ENCODE measurements around the gene AFF1. TPM values are rescaled to one million over a fixed set of nuclear protein-coding genes. Genes with fewer than 3 reads are reported as not detected.

The AFF1 gene
- total and polyA plus RNA-seq, 2 of the 4 experiments (the other 2 are of a cell fraction) = 7.0 to 9.6 TPM

DNA sequence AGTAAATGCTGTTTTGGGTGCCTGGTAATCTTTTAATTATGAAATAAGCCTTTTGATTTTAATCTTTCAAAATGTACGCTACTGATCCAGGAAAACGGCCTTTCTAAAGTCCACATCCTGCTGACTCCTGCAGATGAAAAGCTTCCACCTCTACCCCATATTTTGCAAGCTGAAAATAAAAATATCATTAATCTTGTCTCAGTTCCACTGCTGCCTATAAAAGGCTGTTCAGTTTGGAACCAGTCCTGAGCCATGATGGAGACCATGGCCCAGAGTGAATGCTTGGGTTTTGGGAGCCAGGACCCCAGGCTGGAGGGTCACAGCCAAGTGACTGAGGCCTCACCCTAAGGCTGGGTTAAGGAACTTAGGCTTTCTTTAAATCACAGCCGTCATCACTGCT lies 110.8 kb downstream of the AFF1 start:
- peaks cover 42 to 62% of the 10 kb centered on the region in 2 experiments for H3K79me1 ChIP-seq (ENCODE audit: low read depth in 1 of 2, low read length in 2 of 2)
- no peak overlapping the region for H3K4ac ChIP-seq (ENCODE audit: low read depth, low read length)
- ATAC-seq (ENCODE audit: low read depth) (no peak), DNase-seq (no peak)
- no CpG with 5 or more reads among the region's 3 CpGs for WGBS, 2 experiments (ENCODE audit: extremely low coverage in 2 of 2, insufficient read length in 1 of 2)
- H3K4me3 ChIP-seq (ENCODE audit: insufficient read depth, low read depth, low read length) = no peak overlapping the region
- H2AK9ac ChIP-seq (replicated peaks; ENCODE audit: low read depth, low read length, poor library complexity) = no peak overlapping the region
- H2BK15ac ChIP-seq (ENCODE audit: low read depth, low read length) = no peak overlapping the region
- peak overlapping the region; percentile 59; the same call in 1 of the 2 replicates for H3K23ac ChIP-seq (ENCODE audit: low read depth, low read length)
- H2BK20ac ChIP-seq (ENCODE audit: low read depth, low read length) = no peak overlapping the region; the same call in 1 of the 2 replicates
- no peak overlapping the region for H3K18ac ChIP-seq (ENCODE audit: low read depth, low read length)
- H3K14ac ChIP-seq (replicated peaks; ENCODE audit: low read depth, low read length) = no peak overlapping the region; the same call in 1 of the 2 replicates
- no peak overlapping the region for H3K27ac ChIP-seq (ENCODE audit: insufficient read depth, low read length)
- H4K5ac ChIP-seq (ENCODE audit: low read depth, low read length) = no peak overlapping the region
- H3K9me1 ChIP-seq (ENCODE audit: insufficient read depth, low read length) = peaks cover 2% of the 10 kb centered on the region; the same call in 1 of the 2 replicates
- no peak overlapping the region for H2BK120ac ChIP-seq (ENCODE audit: low read depth, low read length)
- no peak overlapping the region for H2AK5ac ChIP-seq (ENCODE audit: low read depth, low read length)
- dilution Hi-C loops (cut with HindIII; ENCODE audit: low sequenced_read_pairs, unreplicated experiment) (no loop called here), in situ Hi-C loops (cut with MboI; ENCODE audit: low sequenced_read_pairs) (no loop called here), intact Hi-C loops (cut with micrococcal nuclease) (no loop called here)
- BruUV-seq (replicated peaks) = no TSS peak
- peaks cover 10% of the 10 kb centered on the region for H3K36me3 ChIP-seq (ENCODE audit: control insufficient read depth, insufficient read depth, low read length)
- no peak overlapping the region for H2AFZ ChIP-seq (replicated peaks; ENCODE audit: low read length, poor library complexity)
- no peak overlapping the region for H3K56ac ChIP-seq (ENCODE audit: extremely low read depth, insufficient read depth, low read length)
- no peak overlapping the region for H2BK5ac ChIP-seq (ENCODE audit: low read depth, low read length, poor library complexity, severe bottlenecking)
- H4K8ac ChIP-seq (ENCODE audit: low read depth in 2 of 2, low read length in 2 of 2) = no peak overlapping the region
- no peak overlapping the region for H4K91ac ChIP-seq (ENCODE audit: insufficient read depth, low read depth, low read length)
- CTCF ChIA-PET = no interaction called here
- no peak overlapping the region for H3K9ac ChIP-seq (ENCODE audit: low read depth, low read length)
- no peaks in the 10 kb centered on the region for H3K27me3 ChIP-seq (ENCODE audit: control insufficient read depth, insufficient read depth, low read length)
- H3K9me3 ChIP-seq (ENCODE audit: control insufficient read depth, insufficient read depth, low read length) = no peaks in the 10 kb centered on the region
- peaks cover 3% of the 10 kb centered on the region for H3K4me1 ChIP-seq (ENCODE audit: control insufficient read depth, insufficient read depth, low read length)
- POLR2A ChIA-PET (ENCODE audit: unreplicated experiment) = no interaction called here
- no peak overlapping the region for H3K4me2 ChIP-seq (ENCODE audit: low read depth, low read length)
- TF ChIP-seq NFE2L2 (IDR thresholded peaks at IDR 0.05; ENCODE audit: low read depth, low read length) (no peak), CHD1 (IDR thresholded peaks at IDR 0.05; ENCODE audit: low read depth, low read length) (no peak), MXI1 (IDR thresholded peaks at IDR 0.05; ENCODE audit: borderline replicate concordance, low read depth, low read length) (no peak), SMC3 (IDR thresholded peaks at IDR 0.05; ENCODE audit: low read depth, low read length) (no peak), RAD21 (IDR thresholded peaks at IDR 0.05; ENCODE audit: low read length) (no peak), FOS (IDR thresholded peaks at IDR 0.05; ENCODE audit: low read depth, low read length) (no peak), CEBPB (IDR thresholded peaks at IDR 0.05; ENCODE audit: low read depth, low read length) (no peak), BHLHE40 (IDR thresholded peaks at IDR 0.05; ENCODE audit: low read depth, low read length) (no peak), RCOR1 (IDR thresholded peaks at IDR 0.05; ENCODE audit: insufficient replicate concordance, low read length) (no peak), RFX5 (IDR thresholded peaks at IDR 0.05; ENCODE audit: low read depth, low read length) (no peak), MAZ (IDR thresholded peaks at IDR 0.05; ENCODE audit: borderline replicate concordance, low read depth, low read length) (no peak), MAFK (IDR thresholded peaks at IDR 0.05; ENCODE audit: low read depth, low read length) (no peak), POLR2A (IDR thresholded peaks at IDR 0.05; ENCODE audit: low read depth, low read length) (no peak)
- TF ChIP-seq, protein P1, sequence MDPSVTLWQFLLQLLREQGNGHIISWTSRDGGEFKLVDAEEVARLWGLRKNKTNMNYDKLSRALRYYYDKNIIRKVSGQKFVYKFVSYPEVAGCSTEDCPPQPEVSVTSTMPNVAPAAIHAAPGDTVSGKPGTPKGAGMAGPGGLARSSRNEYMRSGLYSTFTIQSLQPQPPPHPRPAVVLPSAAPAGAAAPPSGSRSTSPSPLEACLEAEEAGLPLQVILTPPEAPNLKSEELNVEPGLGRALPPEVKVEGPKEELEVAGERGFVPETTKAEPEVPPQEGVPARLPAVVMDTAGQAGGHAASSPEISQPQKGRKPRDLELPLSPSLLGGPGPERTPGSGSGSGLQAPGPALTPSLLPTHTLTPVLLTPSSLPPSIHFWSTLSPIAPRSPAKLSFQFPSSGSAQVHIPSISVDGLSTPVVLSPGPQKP (IDR thresholded peaks at IDR 0.05; ENCODE audit: borderline replicate concordance, low read depth, low read length) = no peak
- TF ChIP-seq, protein P2, sequence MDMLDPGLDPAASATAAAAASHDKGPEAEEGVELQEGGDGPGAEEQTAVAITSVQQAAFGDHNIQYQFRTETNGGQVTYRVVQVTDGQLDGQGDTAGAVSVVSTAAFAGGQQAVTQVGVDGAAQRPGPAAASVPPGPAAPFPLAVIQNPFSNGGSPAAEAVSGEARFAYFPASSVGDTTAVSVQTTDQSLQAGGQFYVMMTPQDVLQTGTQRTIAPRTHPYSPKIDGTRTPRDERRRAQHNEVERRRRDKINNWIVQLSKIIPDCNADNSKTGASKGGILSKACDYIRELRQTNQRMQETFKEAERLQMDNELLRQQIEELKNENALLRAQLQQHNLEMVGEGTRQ (IDR thresholded peaks at IDR 0.05; ENCODE audit: low read depth, low read length) = no peak
- TF ChIP-seq, protein P3, sequence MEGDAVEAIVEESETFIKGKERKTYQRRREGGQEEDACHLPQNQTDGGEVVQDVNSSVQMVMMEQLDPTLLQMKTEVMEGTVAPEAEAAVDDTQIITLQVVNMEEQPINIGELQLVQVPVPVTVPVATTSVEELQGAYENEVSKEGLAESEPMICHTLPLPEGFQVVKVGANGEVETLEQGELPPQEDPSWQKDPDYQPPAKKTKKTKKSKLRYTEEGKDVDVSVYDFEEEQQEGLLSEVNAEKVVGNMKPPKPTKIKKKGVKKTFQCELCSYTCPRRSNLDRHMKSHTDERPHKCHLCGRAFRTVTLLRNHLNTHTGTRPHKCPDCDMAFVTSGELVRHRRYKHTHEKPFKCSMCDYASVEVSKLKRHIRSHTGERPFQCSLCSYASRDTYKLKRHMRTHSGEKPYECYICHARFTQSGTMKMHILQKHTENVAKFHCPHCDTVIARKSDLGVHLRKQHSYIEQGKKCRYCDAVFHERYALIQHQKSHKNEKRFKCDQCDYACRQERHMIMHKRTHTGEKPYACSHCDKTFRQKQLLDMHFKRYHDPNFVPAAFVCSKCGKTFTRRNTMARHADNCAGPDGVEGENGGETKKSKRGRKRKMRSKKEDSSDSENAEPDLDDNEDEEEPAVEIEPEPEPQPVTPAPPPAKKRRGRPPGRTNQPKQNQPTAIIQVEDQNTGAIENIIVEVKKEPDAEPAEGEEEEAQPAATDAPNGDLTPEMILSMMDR (conservative IDR thresholded peaks at IDR 0.05; ENCODE audit: low read depth, low read length) = no peak
- H4K20me1 ChIP-seq (ENCODE audit: insufficient read depth, low read length) = peaks cover 21% of the 10 kb centered on the region; the same call in 1 of the 2 replicates

All from IMR-90 (cell line).